HG03442 (cell line): ENCODE data around the gene F2.
"Not testable (repeated sequence)": the region's sequence is repeated elsewhere in the genome, so short reads cannot be mapped to it uniquely, and the experiment has no call there.

Source experiments
- ATAC-seq: cut with Tn5 transposase; IDR thresholded peaks from one replicate; pipeline ENCODE4 v1.9.1; 2021; ENCODE audit warnings: mild to moderate bottlenecking, moderate library complexity; ENCODE audit not compliant: unreplicated experiment

F2 gene

DNA sequence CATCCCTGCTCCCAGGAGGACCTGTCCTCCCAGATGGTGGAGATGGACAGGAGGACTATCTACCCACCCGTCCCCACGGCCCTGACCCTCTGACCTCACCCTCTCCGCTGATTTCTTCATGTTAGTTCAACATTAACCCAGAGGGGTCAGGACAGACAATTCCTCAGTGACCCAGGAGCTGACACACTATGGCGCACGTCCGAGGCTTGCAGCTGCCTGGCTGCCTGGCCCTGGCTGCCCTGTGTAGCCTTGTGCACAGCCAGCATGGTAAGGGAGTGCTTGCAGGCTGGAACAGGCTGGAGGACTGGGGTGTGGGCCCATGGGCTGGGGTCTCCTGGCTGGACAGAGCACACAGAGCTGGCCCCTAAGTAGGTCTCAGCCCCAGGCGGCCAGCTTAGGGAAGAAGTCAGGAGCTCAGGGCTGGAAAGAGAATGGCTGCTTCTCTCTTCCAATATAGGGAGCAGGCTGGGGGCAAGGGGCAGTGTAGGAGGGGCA is at the start of gene F2:
TSS of gene F2 (plus strand) at position 166 of the 495 bp plus-strand sequence. CDS start at position 189, 23 bp downstream.
- ATAC-seq, result no peak

DNA sequence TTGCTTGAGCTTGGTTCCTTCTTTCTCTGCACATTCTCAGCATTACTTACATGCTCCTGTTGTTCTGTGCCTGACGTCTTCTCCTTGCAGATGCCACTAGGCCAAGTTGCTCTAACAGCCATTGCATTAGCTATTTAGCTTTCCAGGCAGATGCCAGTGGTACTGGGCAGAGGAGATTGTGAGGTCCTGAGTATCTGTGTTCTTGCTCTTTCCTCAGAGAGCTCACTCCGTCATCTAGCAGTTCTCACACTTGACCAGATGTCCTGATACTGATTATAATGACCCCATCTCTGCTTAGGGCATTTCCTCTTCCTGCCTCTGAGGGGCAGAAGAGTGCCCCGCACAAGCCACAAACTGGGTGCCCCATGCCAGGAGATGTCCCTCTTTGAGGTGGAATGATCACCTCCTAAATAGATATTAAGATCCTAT is 49.3 kb upstream of the F2 start:
- ATAC-seq, result no peak

DNA sequence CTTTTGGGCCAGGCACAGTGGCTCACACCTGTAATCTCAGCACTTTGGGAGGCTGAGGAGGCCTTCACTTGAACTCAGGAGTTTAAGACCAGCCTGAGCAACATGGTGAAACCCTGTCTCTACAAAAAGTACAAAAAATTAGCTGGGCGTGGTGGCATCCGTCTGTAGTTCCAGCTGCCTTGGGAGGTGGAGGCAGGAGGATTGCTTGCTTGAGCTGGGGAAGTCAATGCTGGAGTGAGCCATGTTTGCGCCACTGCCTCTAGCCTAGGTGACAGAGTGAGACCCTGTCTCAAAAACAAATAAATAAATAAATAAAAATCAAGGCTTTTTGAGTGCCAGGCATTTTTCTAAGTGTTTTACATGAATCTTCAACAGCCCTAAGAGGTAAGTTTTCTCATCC is 48.5 kb upstream of the F2 start:
- not testable (repeated sequence) for ATAC-seq

DNA sequence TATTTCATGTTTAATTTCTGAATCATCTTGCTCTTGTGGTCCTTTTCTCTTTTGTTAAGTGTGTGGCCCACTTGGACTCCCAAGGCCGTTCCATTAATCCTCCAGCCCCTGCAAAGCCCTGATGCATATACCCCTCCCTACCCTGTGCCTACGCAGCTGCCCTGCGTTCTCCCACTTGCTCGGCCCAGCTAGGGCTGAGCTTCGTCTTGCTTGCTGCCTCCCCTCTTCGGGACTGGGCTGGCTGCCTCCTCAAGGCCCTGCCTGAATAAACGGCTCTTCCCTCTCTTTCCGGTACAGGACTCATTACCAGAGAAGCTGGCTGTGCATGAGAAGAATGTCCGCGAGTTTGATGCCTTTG is 47.1 kb upstream of the F2 start:
- ATAC-seq, result no peak

DNA sequence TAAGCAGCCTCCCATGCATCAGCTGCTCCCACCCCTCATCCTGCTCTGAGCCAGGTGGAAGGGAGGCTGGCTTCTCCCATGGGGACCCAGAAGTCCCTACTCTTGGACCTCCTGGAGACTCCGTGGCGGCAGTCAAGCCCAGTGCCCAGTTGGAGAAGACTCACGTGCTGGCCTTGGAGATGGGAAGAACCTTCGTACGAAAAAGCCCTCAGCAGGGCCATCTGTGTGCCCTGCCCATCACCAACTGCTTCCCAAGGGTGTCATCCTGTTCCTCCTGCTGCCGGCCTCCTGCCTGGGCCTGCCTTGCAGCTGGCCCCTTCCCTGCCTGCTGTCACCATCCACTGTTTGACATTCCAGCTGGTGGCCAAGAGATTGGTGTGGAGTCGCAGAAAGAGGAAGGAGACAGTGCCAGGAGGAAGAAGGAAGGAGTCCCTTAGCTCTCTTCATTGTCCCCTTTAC is 46.6 kb upstream of the F2 start:
- ATAC-seq, result no peak

DNA sequence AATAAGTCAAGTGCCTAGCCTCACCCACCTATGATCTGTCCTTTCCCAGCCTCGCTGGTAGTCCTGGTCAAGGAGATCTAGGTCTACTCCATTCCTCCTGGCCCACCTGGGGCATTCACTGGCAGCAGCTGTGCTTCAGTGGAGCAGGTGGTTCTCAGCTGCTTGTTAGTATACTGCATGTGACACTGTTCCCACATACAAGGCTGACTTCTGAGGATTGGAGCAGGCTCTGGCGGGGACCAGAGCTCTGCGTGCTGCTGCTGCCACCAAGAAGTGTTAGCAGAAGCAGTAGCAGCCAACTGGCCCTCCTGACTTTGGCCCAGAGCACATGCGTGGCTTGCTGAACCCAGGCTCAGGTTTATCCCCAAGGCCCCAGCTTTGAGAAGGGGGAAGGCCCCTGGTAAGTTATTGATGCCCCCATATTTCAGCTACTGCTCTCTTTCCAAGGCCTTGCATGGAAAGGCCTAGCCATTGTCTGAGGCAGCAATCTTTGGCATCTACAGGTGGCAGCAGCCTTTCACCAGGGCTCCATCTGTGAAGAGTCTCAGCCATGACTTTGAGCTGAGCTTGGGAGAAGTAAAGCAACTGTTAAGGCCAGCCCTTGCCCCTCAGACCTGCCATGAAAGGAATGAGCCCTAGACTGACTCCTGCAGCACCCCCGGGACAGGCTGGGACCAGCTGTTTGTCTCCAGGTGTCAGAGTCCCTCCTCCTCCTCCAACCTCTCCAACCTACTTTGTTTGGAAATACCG is 45.1 kb upstream of the F2 start:
- ATAC-seq, result no peak

DNA sequence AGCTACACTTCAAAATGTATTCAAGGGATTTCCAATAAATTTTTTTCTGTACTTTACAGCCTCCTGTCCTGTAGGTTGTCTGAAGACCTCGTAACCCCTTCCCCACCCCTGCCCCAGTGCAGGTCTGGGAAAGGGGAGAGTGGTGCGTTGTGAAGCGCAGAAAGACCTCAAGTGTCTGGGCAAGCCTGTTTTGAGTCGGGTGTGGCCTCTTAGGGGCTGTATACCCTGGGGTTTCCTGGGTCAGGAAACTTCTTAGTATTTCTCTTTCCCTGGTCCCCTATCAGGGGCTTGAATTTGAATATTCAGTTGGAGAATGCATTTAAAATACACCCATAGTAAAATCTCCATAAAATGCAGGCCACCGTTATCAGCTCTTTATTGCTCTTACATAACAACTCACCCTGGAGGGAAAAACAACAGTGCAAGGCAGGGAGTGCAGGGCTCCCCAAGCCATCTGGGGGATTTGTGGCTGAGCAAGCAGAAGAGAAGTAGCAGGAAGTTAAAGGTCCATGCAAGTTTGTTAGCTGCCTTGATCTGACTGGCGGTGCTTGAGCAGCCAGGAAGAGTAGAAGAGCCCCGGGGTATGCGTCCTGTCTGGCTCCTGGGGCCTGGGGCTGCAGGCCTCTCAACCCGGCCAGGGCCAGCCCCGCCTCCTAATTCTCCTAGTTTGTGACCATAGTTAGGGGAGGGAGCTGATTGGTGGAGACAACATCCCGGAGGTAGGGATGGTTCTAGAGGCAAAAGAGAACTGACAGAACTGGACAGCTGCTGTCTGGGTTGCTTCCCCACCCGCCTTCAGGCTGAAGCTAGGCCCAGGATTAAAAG is 44.3 kb upstream of the F2 start:
- ATAC-seq, result no peak

DNA sequence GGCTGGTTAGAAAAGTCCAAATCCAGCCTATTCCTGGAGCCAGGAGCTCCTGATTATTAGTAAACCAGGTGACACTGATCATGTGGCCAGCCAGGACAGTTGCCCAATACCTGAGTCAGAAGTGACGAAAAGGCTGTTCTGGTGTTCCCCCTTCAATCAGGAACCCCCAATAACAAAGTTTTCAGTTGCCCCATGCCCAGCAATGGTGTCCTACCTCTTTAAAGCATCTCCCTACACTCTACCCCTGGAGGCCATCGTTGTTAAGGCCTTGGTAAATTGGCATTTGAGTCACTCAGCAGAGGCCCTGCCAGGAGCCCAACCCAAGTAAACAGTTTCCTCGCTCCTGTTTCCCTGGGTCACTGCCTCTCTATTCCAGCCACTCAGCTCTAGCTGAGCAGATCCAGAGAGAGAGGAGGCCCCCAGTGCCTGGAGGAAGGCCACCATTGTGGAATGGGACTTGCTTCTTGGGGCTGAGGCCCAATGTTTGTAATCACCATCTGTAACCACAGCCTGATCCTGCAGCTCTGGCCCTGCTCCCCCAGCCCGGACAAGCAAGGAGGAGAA is 43.6 kb upstream of the F2 start:
- ATAC-seq, result no peak

DNA sequence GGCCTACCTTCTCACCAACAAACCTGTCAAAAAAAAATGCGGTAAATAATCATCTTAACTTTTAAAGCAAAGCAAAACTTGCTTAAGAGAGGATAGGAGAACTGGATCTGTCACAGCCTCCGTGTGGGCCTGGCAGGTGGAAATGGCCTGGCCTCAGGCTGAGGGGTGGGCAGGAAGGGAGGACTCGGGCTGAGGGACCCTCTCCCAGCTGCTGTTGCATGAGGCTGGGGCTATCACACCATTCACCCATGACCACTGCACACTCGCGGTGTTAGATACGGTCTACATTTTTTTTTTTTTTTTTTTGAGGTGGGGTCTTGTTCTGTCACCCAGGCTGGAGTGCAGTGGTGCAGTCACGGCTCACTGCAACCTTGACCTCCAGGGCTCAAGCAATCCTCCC is 43.1 kb upstream of the F2 start:
- no peak for ATAC-seq

DNA sequence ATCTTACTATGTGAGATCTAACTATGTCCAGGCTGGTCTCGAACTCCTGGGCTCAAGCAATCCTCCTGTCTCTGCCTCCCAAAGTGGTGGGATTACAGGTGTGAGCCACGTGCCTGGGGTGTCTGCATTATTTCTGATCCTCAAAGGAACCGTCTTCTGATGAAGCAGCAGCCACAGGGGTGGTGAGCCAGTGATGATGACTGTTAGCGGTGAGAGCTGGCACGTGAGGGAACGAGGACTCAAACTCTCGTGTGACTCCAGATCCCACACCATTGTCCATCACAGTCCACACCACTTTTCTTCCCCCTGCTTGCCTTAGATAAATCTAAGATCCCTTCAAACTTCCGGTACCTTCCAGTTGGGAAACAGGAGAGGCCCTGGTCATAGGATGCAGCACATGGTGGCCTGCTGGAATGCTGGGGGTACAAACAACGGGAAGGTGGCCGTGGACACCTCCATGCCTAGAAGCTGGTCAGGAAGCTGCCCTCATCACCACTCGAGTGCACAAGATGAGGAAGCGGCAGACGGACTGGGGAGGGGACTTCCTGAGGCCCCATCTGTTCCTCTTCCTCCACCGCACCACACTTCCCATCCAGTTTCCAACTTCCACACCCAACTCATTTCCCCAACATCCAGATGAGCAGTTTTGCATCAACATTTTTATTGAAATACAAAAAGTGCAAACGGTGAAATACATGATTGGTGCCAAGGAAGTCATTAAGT is 42.4 kb upstream of the F2 start:
- no peak for ATAC-seq

DNA sequence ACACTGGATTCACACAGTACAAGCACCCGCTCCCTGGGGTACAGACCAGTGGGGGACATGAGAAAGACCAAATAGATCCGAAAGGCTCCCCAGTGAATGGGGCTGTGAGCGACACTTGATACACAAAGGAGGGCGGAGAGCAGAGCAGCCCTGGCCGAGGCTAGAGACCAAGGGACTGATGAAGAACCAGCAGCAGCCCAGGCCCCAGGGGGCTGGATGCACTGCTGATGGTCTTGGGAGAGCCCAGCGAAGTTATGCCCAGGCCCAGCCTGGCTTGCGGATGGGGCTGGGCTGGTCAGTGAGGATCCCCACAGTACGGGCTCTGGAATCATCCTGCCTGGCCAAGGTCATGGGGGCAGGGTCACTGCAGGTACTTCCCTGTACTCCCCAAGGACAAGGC is 41.8 kb upstream of the F2 start:
- no peak for ATAC-seq

DNA sequence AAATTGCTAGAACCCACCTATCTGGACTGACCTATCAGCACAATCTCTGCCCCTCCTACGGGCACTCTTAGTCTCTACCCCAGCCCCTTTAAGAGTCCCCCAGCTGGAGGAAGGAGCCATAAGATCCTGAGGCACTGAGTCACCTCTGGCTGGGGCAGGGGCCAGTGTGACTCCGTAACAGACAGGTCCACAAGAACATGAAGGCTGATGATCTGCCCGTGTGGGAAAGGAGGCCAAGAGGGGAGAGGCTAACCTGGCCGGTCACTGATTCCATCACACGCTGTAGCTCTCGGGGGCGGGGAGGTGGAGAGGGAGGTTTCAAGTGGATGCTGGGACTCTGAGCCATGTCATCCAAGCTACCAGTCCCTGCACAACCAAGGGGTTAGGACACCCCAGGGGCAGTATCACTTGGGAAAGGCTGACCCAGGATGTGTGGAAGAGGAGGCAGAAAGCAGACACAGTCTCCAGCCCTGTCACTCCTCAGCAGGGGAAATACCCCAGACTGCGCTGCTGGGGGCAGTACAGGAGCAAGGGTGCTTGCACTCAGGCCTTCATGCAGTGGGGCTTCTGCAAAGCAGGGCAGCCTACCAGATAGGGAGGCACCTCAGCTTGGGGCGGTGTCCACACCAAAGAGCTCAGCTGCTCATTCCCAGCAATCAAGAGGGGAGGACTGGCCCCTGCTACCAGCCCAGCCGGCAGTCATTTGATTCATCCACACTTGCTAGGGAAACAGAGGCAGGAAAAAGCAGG is 40.8 kb upstream of the F2 start:
- no peak for ATAC-seq

DNA sequence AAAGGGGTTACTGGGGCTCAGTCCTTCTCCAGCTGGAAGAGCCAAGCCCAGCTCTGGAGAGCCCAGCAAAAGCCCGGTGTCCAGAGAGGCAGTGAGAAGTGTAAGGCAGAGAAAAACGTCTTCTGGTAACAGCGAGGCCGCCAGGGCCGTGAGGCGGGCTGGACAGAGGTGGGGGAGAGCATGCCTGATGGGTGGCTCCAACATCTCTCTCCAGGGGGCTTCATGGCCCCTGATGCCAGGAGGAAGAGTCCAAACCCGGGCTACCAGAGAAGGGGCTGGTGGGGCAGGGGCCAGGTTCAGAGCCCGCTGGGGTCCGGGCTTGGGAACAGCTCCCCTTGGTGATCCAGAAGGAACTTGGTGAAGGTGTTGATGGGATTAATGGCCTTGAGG is 40.3 kb upstream of the F2 start:
- ATAC-seq, result no peak

DNA sequence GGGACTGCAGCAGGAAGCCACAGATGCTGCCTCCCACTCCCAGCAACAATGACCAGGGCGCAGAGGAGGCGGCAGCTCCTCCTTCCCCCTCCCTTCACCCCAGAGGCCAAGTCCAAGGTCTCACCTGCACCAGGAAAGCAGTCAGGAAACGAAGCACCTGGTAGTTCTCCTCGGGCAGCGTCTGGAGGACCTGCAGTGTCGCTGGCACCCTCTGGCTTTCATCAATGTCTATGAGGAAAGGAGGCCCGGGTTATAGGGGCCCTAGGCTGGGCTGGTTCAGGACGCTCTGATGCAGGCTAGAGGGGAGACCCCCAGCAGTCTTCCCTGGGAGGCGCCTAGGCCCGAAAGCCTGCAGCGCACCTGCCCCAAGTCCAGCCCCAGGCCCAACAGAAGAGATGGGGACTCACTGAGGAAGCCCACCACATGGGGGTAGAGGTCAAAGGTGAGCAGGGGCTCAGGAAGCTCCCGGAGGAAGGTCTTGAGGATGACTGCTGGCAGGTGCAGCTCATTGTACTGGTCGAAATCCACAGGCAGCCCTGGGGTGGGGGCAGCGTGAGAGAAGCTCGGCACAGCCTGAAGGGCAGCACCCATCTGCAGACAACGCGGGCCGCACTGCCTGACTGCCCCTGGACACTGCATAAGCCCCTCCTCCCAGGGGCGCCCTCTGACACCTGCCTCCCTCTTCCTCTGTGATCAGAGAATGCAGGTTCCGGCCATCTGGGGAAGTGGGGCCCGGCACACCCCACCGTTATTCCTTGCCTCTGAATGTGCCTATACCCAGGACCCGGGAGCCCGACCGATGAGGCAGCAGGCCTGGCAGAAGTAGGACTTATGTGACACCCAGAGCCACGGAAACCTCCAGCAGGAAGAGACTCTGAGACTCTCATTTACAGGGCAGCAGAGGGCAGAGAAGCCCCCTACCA is 39.5 kb upstream of the F2 start:
- ATAC-seq, result no peak

DNA sequence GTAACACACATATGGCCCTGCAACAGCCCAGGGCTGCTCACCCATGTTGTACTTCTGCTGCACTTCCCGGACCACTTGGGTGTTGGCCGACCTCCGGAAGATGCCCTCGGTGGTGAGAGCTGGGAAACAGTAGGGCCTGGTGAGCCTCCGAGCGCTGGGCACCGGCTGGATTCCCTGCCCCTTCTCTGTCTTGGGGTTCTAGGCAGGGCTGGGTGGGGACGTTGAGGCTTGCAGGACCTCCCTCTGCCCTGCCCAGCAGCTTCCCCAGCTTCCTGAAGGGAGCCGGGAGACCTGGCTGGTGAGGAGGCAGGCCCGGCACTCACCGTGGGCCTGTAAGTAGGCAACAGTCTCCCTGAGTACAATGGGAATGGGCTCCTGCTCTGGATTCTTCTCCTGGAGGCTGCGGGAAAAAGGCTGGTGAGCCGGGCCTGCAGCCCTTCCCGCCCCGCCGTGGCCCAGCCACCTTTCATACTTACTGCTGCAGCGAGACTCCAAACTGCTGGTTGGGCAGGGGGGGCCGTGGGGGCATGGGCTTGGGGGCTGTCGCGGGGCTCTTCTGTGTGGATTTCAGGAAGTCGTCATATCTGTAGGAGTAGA is 38.8 kb upstream of the F2 start:
- ATAC-seq, result no peak

DNA sequence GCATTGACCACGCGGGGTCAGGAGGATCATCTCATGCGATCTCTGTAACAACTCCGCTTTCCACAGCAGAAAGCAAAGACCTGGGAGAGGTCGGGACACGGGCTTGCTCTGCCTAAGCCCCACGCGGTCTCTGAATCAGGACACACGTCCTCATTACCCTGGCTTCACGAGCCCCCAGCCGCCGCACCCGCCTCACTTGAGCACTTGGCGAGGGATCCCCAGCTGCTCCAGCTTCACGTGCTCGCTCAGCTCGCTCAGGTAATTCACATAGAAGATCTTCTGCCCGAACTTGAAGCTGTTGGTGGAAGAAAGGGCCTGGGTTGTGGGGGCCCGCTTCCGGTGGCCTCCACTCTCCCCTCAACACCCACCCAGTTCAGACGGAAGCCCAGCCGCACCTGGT is 38.2 kb upstream of the F2 start:
- ATAC-seq, result no peak

DNA sequence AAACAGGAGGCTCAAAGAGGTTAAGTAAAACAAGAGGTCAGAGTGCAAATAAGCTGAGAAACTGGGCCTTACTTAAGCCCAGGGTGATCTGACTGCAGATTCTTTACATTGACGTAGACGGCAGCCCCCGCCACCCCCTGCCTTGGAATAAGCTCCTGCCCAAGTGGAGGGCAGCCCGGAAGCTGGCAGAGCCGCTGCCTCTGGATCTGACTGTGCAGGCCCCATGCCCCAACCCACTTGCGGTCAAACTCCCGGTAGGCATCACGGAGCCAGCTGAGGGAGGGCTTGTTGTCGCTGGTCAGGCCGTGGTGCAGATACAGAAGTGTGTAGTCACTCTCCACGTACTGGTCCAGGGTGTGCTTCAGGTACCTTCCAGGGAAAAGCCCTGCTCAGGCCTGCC is 37.2 kb upstream of the F2 start:
- no peak for ATAC-seq

DNA sequence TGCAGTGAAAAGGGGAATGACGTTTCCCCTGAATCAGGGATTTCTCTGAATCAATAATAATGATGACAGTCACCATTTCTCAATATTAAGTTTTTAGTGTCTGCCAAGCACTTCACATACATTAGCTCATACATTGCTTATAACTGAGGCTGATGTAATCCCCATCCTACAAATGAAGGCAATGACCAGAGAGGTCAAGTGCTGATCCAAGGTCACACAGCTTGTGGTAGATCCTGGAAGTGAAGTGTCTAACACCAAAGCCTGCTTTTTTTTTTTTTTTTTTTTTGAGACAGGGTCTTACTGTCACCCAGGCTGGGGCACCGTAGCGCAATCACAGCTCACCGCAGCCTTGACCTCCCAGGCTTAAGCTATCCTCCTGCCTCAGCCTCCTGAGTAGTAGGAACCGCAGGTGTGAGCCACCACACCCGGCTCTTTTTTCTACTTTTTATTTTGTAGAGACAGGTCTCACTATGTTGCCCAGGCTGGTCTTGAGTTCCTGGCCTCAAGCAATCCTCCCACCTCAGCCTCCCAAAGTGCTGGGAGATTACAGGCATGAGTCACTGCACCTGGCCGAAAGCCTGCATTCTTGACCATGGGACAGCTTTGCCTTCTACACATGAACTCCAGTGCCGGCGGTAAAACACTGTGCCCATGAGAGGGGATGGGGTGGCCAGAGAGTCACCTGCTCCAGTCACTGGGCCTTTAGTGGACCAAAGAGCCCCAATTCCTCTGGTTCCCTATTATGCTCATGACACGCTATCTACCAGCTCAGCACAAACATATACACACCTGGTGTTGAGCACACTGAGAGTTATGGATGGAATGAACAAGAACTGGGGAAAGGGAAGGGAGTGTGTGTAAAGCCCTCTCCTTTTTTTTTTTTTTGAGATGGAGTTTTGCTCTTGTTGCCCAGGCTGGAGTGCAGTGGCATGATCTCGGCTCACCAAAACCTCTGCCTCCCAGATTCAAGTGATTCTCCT is 36.0 kb upstream of the F2 start:
- ATAC-seq, result no peak
